HK-2 (cell line): ENCODE measurements around the gene UBE2F.

Source experiments
- DNase-seq: peaks from one replicate; pipeline ENCODE4 v3.0.0-alpha.2; 2018; ENCODE audit not compliant: unreplicated experiment

The UBE2F gene, protein sequence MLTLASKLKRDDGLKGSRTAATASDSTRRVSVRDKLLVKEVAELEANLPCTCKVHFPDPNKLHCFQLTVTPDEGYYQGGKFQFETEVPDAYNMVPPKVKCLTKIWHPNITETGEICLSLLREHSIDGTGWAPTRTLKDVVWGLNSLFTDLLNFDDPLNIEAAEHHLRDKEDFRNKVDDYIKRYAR

GRCh38 chr2:237966565-237967462 lies at the start of gene UBE2F:
Gene UBE2F, plus strand, starts transcription at chr2:237967014. Its CDS starts 6,094 bp downstream, at chr2:237973108.
- DNase-seq = peak; percentile 96

- no peak for DNase-seq
Observed at GRCh38 chr2:237917696-237918374, 49.0 kb upstream of the UBE2F start.

DNA sequence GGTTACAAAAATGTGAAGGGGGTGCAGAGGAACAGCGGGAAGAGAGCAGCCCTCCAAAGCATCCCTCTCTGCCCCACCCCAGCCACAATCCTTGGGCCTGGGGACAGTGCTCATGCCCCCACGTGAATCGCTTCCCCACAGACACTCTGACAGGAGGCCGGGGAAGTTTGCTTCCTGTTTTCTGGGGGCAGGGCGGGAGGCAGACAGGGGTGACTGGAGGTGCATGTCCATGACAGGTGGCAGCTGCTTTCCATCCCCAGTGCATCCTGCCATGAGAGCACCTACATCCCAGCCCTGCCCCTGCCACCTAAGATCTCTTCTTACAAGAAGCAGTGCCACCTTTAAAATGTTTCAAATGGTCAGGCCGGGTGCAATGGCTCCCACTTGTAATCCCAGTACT lies 47.2 kb upstream of the UBE2F start:
- no peak for DNase-seq

GRCh38 chr2:237920673-237921072 lies 46.1 kb upstream of the UBE2F start:
- no peak for DNase-seq

DNA sequence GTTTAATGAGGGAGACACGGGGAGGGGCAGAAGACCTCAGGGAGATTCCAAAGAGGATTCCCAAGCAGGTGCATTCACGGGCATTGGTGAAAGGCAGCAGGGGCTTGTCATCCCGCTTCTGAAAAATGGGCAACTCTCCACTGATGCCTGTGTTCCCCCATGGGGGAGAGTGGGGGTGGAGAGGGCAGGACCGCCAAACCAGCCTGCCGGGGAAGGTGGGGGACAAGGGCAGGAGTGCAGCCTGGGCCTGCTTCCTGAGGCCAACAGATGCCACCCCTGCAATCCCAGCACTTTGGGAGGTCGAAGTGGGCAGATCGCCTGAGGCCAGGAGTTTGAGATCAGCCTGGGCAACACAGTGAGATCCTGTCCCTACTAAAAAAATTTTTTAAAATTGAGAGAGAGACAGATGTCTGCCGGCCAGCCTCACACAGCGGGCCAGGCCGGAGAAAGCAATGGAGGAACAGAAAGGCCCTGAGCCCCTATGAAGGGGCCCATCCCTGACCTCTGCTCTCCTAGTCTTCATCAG lies 44.8 kb upstream of the UBE2F start:
- no peak for DNase-seq

- peak; percentile 28 for DNase-seq
Observed at GRCh38 chr2:237922641-237923361, 44.0 kb upstream of the UBE2F start.

DNA sequence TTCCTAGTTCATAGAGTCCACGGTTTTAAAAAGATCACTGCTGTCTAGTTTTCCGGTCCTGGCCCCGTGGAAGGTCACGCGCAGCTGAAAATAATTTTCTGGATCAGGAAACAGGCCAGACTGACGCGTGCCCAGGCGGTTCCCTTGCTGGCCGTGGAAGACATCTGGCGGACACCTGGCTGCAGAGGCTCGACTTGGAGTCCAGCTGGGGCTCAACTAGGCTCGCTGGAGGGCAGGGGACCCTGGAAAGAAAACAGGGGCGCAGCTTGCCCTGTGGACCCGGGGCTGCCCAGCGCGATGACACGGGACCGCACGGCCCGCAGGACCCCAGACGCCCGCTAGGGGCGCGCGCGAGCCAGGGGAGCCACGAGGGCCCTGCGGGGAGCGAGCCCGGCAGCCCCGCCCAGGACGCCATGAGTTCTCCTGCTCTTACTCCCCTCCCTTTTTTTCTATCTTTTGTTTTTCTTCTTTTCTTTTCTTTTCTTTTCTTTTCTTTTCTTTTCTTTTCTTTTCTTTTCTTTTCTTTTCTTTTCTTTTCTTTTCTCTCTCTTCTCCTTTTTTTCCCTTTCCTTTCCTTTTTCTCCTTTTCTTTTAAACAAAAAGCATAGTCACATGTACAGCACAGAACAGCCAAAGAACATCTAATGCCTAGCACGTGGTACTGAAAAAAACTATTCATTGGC lies 43.2 kb upstream of the UBE2F start:
- peak; percentile 48 for DNase-seq

DNA sequence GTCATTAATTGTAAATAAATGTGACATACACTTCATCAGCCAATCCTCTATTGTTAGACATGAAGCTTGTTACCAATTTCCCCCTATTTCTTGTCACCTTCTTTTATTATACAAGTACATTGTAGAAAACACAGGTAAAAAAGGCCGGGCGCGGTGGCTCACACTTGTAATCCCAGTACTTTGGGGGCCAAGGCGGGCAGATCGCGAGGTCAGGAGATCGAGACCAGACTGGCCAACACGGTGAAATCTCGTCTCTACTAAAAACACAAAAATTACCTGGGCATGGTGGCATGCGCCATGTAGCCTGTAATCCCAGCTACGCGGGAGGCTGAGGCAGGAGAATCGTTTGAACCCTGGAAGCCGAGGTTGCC lies 42.7 kb upstream of the UBE2F start:
- DNase-seq = no peak

DNA sequence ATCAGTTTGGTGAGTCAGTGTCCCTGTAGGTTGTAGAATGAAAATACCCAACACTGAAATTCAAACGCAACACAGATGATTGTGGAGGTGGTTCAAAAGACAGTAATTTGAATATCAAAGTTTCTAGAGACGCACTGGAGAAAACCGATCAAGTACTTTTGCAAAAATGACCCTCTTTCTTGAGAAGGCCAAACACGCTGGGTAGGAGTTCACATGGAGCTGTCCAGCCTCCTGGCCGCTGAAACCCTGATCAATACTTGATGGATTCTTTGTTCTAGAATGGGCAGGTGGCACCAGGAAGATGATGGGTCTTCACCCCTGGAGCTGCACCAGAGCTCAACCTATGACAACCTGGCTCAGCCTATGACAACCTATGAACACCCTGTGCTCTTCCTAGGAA lies 39.7 kb upstream of the UBE2F start:
- DNase-seq = no peak

GRCh38 chr2:237927986-237928385 lies 38.8 kb upstream of the UBE2F start:
- no peak for DNase-seq

DNA sequence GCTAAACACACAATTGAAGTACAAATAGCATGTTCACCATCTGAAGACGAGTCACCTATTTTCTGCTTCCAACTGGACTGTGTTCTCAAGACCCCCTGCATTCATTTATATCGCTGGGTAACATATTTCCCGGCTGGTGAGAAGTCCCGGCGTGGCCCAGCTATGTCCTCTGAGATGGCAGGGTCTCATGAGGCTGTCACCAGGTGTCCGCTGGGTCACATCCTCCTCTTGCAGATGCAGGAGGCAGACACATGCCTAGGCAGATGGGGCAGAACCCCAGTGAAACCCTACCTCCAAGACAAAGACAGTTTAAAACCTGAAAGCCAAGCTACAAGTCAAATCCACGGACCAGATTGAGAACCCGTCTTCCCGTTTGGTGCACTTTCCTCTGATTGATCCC lies 36.8 kb upstream of the UBE2F start:
- DNase-seq = no peak

DNA sequence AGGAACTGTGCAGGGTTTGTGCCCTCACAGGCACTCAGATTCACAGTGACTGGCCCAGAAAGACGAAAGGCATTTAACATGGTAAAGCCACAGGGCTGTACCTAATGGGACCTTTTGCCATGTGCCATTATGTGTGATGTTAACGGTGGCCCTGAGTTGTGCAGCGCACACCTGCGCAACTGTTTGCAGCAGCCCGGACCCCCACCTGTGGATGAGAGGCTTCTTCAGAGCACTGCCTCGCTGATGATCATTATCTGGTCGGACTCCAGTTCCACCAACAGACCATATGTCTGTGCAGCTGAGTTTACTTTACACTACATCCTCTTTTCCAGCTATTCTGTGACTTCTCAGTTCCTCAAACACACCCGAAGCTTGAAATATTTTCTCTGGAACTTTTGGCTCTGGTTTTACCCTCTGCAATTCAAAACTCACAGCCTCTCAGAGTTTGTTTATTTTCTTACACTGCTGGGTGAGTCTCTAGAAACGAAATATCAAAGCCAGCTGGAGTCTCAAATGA lies 35.6 kb upstream of the UBE2F start:
- no peak for DNase-seq

GRCh38 chr2:237932731-237933131 lies 34.1 kb upstream of the UBE2F start:
- no peak for DNase-seq

GRCh38 chr2:237934186-237934585 lies 32.6 kb upstream of the UBE2F start:
- DNase-seq = no peak

GRCh38 chr2:237935740-237936452 lies 30.9 kb upstream of the UBE2F start:
- DNase-seq = no peak

- no peak for DNase-seq
Observed at GRCh38 chr2:237939251-237939650, 27.6 kb upstream of the UBE2F start.

- no peak for DNase-seq
Observed at GRCh38 chr2:237940828-237941227, 26.0 kb upstream of the UBE2F start.

GRCh38 chr2:237941239-237941638 lies 25.6 kb upstream of the UBE2F start:
- DNase-seq = no peak

- DNase-seq = no peak
Observed at GRCh38 chr2:237942513-237942899, 24.3 kb upstream of the UBE2F start.

DNA sequence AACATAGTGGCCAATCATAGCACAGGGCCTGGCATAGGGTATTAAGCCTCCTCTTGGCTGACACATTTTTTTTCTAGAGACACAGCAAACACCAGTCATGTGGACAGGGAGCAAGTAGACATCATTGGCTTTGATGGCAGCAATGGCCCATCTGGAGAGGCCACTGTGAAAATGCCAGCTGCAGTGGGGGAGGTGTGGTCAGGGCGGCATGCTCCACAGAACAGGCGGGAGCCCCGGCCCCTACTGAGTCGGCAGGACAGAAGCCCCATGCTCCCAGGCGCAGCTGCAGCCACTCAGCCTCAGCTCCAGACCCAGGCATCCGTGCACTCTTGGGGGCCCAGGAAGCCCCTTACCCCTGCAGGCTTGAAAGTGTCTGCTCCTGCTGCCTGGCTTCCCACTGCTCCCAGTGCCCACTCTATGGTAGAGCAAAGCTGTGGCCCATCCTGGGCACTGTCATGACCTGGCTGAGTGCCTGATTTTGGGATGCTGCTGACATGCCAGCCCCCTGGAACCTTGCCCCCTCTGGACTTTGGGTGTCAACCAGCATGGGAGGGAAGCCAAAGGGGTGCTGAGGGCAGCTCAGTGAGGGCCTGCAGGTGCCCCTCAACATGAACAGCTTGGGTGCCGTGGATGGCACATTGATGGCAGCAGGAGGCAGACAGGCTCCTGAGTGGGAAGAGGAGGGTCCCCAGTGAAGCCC lies 23.3 kb upstream of the UBE2F start:
- DNase-seq = no peak
